ENCODE measurements around the gene PRRG3. TPM values are rescaled to one million over a fixed set of nuclear protein-coding genes. Genes with fewer than 3 reads are reported as not detected.
A peak's percentile ranks its signal among the peaks of the same experiment; 100 is the strongest.
"Not testable (repeated sequence)": the region's sequence is repeated elsewhere in the genome, so short reads cannot be mapped to it uniquely, and the experiment has no call there.

PRRG3 gene
- total and polyA plus RNA-seq, 4 donors: 0.49 to 2.8 TPM; not detected in 2

DNA sequence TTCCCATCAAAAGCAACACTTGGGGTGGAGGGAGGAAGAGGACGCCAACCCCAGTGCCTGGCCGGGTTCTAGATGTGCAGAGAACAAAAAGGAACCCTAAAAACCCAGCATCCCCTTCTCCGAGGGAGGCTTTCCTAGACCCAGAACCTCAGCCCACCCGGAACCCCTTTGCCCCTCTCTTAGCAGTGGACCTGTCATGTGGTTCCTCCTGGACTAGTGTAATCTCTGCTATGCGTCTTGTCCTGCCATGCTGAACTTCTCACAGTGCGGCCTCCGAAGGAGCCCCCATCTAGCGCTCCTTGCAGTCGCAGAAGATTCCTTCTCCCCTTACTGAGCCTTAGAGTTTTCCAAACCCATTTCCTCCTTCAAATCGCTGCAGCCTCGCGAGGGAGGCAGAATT lies 1.1 kb upstream of the PRRG3 start:
- H3K9me3 ChIP-seq (ENCODE audit: control insufficient read depth, low read length): peaks cover 1% of the 10 kb centered on the region
- intact Hi-C loops (cut with DNase I): no loop called here
- DNase-seq: no peak
- no peaks in the 10 kb centered on the region for H3K36me3 ChIP-seq (ENCODE audit: control insufficient read depth in 1 of 2, insufficient read depth in 2 of 2, low read length in 1 of 2)
- no peaks in the 10 kb centered on the region for H3K27me3 ChIP-seq (ENCODE audit: control insufficient read depth in 1 of 2, insufficient read depth in 2 of 2, low read length in 1 of 2)
- ATAC-seq (ENCODE audit: low FRiP score): no peak
- WGBS, 2 donors: 67 to 69% methylated on average over 12 of the region's 12 CpGs
- H3K4me1 ChIP-seq (ENCODE audit: control insufficient read depth in 1 of 2, insufficient read depth in 2 of 2, low read length in 2 of 2): no peaks in the 10 kb centered on the region
- no peak overlapping the region for H3K4me3 ChIP-seq (ENCODE audit: low read length in 2 of 2)
- no peak overlapping the region for H3K27ac ChIP-seq (ENCODE audit: low read depth in 1 of 2, low read length in 2 of 2)

DNA sequence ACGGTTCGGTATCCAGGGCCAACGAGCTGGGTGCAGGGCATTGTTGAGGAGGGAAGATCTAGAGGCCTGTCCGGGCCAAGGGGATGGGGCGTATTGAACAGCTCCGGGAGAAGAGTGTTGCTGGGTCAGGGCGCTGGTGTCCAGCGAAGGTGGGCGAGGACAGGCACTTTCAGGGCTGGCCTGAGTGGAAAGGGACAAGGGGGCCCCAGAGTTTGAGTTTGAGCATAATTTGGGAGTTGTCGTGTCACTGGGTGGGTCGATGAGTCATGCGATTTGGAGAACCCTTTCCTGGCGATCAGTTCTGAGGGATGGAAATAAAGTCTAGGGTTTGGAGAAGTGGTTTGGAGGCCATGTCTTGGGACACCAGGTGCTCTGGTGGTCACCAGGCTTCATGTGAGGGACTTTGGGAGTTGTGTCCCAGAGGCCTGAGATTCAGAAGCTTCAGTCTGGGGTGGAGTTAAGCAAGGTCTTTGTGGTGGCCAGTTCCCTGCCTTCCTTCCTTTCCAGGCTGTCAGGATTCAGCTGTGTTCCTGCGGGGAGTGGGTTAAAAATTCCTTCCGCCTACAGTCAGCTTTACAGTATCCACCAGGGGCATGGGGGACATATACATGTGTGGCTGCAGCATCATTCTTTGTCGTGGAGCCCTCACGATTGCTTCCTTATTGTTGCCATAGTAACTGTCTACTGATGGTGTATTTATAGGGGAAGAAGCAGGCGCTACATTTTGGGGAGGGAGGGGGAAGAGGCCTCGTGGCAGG lies 504 bp downstream of the PRRG3 start:
- H3K4me1 ChIP-seq (ENCODE audit: control insufficient read depth in 1 of 2, insufficient read depth in 2 of 2, low read length in 2 of 2): no peaks in the 10 kb centered on the region
- peaks cover 1% of the 10 kb centered on the region for H3K9me3 ChIP-seq (ENCODE audit: control insufficient read depth, low read length)
- ATAC-seq (ENCODE audit: low FRiP score) (peak; percentile 5), DNase-seq (no peak)
- no peaks in the 10 kb centered on the region for H3K27me3 ChIP-seq (ENCODE audit: control insufficient read depth in 1 of 2, insufficient read depth in 2 of 2, low read length in 1 of 2)
- intact Hi-C loops (cut with DNase I): no loop called here
- H3K36me3 ChIP-seq (ENCODE audit: control insufficient read depth in 1 of 2, insufficient read depth in 2 of 2, low read length in 1 of 2): no peaks in the 10 kb centered on the region
- no peak overlapping the region for H3K4me3 ChIP-seq (ENCODE audit: low read length in 2 of 2)
- 26 to 46% methylated on average over 19 of the region's 19 CpGs for WGBS, 2 donors
- H3K27ac ChIP-seq (ENCODE audit: low read depth in 1 of 2, low read length in 2 of 2): no peak overlapping the region

DNA sequence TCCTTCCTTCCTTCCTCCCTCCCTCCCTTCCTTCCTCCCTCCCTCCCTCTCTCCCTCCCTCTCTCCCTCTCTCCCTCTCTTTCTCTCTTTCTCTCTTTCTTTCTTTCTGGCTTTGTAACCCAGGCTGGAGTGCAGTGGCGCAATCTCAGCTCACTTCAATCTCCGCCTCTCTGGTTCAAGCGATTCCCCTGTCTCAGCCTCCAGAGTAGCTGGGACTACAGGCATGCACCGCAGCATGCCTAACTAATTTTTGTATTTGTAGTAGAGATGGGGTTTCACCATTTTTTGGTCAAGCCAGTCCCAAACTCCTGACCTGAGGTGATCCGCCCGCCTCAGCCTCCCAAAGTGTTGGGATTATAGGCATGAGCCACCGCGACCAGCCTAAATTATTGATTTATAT lies 1.8 kb downstream of the PRRG3 start:
- H3K27me3 ChIP-seq (ENCODE audit: control insufficient read depth in 1 of 2, insufficient read depth in 2 of 2, low read length in 1 of 2); H3K9me3 ChIP-seq (ENCODE audit: control insufficient read depth, low read length); DNase-seq; H3K27ac ChIP-seq (ENCODE audit: low read depth in 1 of 2, low read length in 2 of 2); H3K4me1 ChIP-seq (ENCODE audit: control insufficient read depth in 1 of 2, insufficient read depth in 2 of 2, low read length in 2 of 2); intact Hi-C loops (cut with DNase I); H3K36me3 ChIP-seq (ENCODE audit: control insufficient read depth in 1 of 2, insufficient read depth in 2 of 2, low read length in 1 of 2); ATAC-seq (ENCODE audit: low FRiP score); H3K4me3 ChIP-seq (ENCODE audit: low read length in 2 of 2): not testable (repeated sequence)
- WGBS, 2 donors: 93 to 95% methylated on average over 8 of the region's 8 CpGs

DNA sequence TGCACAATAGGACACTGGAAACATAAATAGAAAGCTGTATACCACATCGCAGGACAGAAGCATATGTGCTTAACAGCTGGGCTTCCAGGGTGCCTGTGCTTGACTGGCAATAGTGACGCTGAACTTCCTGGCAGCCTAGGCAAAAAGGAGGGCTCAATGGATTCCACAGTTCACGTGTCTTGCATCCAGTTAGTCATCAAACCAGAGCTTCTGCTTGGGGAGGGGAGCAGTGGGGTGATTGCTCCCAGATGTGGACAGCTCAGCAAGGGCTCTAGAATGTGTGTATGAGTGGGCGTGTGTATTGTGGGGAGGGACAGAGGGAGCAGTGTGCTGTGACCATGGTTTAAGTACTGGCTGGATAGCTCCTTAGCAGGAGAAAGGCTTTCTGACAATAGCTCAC lies 2.3 kb downstream of the PRRG3 start:
- DNase-seq (no peak), ATAC-seq (ENCODE audit: low FRiP score) (no peak)
- no peak overlapping the region for H3K27ac ChIP-seq (ENCODE audit: low read depth in 1 of 2, low read length in 2 of 2)
- H3K9me3 ChIP-seq (ENCODE audit: control insufficient read depth, low read length): peaks cover 1% of the 10 kb centered on the region
- no peaks in the 10 kb centered on the region for H3K27me3 ChIP-seq (ENCODE audit: control insufficient read depth in 1 of 2, insufficient read depth in 2 of 2, low read length in 1 of 2)
- intact Hi-C loops (cut with DNase I): no loop called here
- H3K4me3 ChIP-seq (ENCODE audit: low read length in 2 of 2): no peak overlapping the region
- WGBS, 2 donors: 59 to 75% methylated on average over 4 of the region's 4 CpGs
- no peaks in the 10 kb centered on the region for H3K36me3 ChIP-seq (ENCODE audit: control insufficient read depth in 1 of 2, insufficient read depth in 2 of 2, low read length in 1 of 2)
- H3K4me1 ChIP-seq (ENCODE audit: control insufficient read depth in 1 of 2, insufficient read depth in 2 of 2, low read length in 2 of 2): no peaks in the 10 kb centered on the region

DNA sequence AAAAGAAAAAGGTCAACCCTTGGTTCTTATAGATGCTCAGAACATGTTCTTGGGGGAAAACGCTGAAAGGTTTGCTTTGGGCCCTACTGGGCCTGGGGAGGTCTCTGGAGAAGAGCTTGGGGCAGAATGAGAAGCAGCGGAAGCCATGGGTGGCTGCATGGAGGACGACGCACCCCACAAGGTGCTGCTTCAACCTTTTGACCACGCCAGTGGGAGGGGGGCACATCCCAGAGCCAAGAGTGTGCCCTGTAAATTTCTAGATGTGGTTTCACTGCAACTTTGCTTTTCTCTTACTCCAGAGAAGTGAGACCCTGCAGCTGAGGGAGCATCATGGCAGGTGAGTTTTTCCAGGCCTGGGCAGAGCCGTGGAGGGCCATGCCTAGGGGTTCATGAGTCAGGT lies 3.2 kb downstream of the PRRG3 start:
- WGBS, 2 donors: 70 to 93% methylated on average over 6 of the region's 6 CpGs
- Histone ChIP-seq H3K27ac (ENCODE audit: low read depth in 1 of 2, low read length in 2 of 2) (no peak overlapping the region), H3K36me3 (ENCODE audit: control insufficient read depth in 1 of 2, insufficient read depth in 2 of 2, low read length in 1 of 2) (no peaks in the 10 kb centered on the region), H3K4me3 (ENCODE audit: low read length in 2 of 2) (no peak overlapping the region), H3K27me3 (ENCODE audit: control insufficient read depth in 1 of 2, insufficient read depth in 2 of 2, low read length in 1 of 2) (no peaks in the 10 kb centered on the region), H3K9me3 (ENCODE audit: control insufficient read depth, low read length) (no peaks in the 10 kb centered on the region), H3K4me1 (ENCODE audit: control insufficient read depth in 1 of 2, insufficient read depth in 2 of 2, low read length in 2 of 2) (no peaks in the 10 kb centered on the region)
- DNase-seq: no peak
- intact Hi-C loops (cut with DNase I): no loop called here
- no peak for ATAC-seq (ENCODE audit: low FRiP score)

DNA sequence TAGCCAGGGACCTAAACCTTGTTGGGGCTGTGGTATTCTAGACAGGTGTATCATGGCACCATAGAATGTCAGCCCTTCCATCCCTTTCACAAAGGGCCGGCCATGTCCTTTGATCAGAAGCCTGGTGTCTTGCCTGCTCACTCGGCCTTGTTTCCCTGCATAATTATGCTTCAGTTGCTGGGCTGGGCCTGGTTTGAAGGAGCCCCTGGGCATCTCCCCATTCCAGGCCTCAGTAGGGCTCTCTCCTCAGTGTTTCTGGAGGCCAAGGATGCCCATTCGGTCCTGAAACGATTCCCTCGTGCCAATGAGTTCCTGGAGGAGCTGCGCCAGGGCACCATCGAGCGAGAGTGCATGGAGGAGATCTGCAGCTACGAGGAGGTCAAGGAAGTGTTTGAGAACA lies 4.5 kb downstream of the PRRG3 start:
- no peak overlapping the region for H3K4me3 ChIP-seq (ENCODE audit: low read length in 2 of 2)
- 85 to 95% methylated on average over 9 of the region's 9 CpGs for WGBS, 2 donors
- H3K27ac ChIP-seq (ENCODE audit: low read depth in 1 of 2, low read length in 2 of 2): no peak overlapping the region
- H3K4me1 ChIP-seq (ENCODE audit: control insufficient read depth in 1 of 2, insufficient read depth in 2 of 2, low read length in 2 of 2): no peaks in the 10 kb centered on the region
- H3K36me3 ChIP-seq (ENCODE audit: control insufficient read depth in 1 of 2, insufficient read depth in 2 of 2, low read length in 1 of 2): no peaks in the 10 kb centered on the region
- ATAC-seq (ENCODE audit: low FRiP score) (no peak), DNase-seq (no peak)
- H3K27me3 ChIP-seq (ENCODE audit: control insufficient read depth in 1 of 2, insufficient read depth in 2 of 2, low read length in 1 of 2): no peaks in the 10 kb centered on the region
- no peaks in the 10 kb centered on the region for H3K9me3 ChIP-seq (ENCODE audit: control insufficient read depth, low read length)
- intact Hi-C loops (cut with DNase I): no loop called here

DNA sequence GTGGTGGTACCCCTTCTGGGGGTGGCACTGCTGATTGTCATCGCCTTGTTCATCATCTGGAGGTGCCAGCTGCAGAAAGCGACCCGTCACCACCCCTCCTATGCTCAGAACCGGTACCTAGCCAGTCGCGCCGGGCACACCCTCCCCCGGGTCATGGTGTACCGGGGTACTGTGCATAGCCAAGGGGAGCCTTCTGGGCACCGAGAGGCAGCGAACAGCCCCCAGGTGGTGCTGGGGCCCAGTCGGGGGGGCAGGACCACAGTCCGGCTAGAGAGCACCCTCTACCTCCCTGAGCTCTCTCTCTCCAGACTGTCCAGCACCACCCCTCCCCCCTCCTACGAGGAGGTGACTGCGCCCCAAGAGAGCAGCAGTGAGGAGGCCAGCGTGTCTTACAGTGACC lies 5.3 kb downstream of the PRRG3 start:
- Histone ChIP-seq H3K9me3 (ENCODE audit: control insufficient read depth, low read length) (no peaks in the 10 kb centered on the region), H3K27ac (ENCODE audit: low read depth in 1 of 2, low read length in 2 of 2) (no peak overlapping the region), H3K36me3 (ENCODE audit: control insufficient read depth in 1 of 2, insufficient read depth in 2 of 2, low read length in 1 of 2) (no peaks in the 10 kb centered on the region), H3K4me1 (ENCODE audit: control insufficient read depth in 1 of 2, insufficient read depth in 2 of 2, low read length in 2 of 2) (no peaks in the 10 kb centered on the region), H3K4me3 (ENCODE audit: low read length in 2 of 2) (no peak overlapping the region), H3K27me3 (ENCODE audit: control insufficient read depth in 1 of 2, insufficient read depth in 2 of 2, low read length in 1 of 2) (no peaks in the 10 kb centered on the region)
- intact Hi-C loops (cut with DNase I): no loop called here
- DNase-seq (no peak), ATAC-seq (ENCODE audit: low FRiP score) (no peak)
- WGBS, 2 donors: 88 to 95% methylated on average over 15 to 16 of the region's 16 CpGs

DNA sequence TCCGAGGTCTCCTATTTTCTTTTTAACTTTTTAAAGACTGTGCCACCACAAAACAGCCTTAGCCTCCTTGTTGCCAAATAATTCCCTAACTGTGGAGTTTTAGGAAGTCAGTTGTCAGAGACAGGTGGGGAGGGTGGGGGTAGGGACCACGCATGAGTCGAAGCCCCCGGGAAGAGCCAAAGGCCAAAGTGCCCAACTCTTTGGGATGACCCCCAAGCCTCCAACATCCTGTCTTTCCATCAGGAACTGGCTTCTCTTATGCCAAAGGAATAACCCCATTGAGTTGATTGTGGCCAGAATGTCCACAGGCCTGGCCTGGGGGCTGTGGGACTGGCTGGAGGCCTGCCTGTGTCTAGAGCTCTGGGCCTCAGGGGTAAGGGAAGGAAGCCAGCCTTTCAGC lies 5.8 kb downstream of the PRRG3 start:
- DNase-seq (no peak), ATAC-seq (ENCODE audit: low FRiP score) (no peak)
- H3K4me3 ChIP-seq (ENCODE audit: low read length in 2 of 2): no peak overlapping the region
- no peaks in the 10 kb centered on the region for H3K9me3 ChIP-seq (ENCODE audit: control insufficient read depth, low read length)
- no peaks in the 10 kb centered on the region for H3K27me3 ChIP-seq (ENCODE audit: control insufficient read depth in 1 of 2, insufficient read depth in 2 of 2, low read length in 1 of 2)
- no peaks in the 10 kb centered on the region for H3K36me3 ChIP-seq (ENCODE audit: control insufficient read depth in 1 of 2, insufficient read depth in 2 of 2, low read length in 1 of 2)
- no peak overlapping the region for H3K27ac ChIP-seq (ENCODE audit: low read depth in 1 of 2, low read length in 2 of 2)
- no peaks in the 10 kb centered on the region for H3K4me1 ChIP-seq (ENCODE audit: control insufficient read depth in 1 of 2, insufficient read depth in 2 of 2, low read length in 2 of 2)
- intact Hi-C loops (cut with DNase I): no loop called here
- WGBS, 2 donors: 96 to 98% methylated on average over 4 of the region's 4 CpGs

DNA sequence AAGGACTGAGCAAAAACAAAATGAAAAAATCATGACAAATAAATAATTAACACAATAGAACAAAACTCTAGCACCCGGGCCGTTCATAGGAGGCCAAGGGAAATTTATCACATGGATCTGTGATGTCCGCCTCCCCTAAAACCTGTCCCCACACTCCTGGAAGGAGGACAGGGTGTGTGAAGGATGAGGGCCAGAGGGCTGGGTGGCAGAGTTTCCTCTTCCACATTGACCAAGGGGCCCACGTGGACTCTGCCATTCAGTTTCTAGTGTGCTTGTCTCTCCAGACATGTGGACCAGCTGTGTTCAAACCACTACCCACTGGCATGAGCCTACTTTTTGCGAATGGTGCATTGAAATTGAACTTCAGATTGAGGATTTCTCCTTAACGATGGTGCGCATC lies 6.3 kb downstream of the PRRG3 start:
- Histone ChIP-seq H3K9me3 (ENCODE audit: control insufficient read depth, low read length) (no peaks in the 10 kb centered on the region), H3K4me1 (ENCODE audit: control insufficient read depth in 1 of 2, insufficient read depth in 2 of 2, low read length in 2 of 2) (no peaks in the 10 kb centered on the region), H3K27ac (ENCODE audit: low read depth in 1 of 2, low read length in 2 of 2) (no peak overlapping the region), H3K36me3 (ENCODE audit: control insufficient read depth in 1 of 2, insufficient read depth in 2 of 2, low read length in 1 of 2) (no peaks in the 10 kb centered on the region), H3K27me3 (ENCODE audit: control insufficient read depth in 1 of 2, insufficient read depth in 2 of 2, low read length in 1 of 2) (no peaks in the 10 kb centered on the region), H3K4me3 (ENCODE audit: low read length in 2 of 2) (no peak overlapping the region)
- ATAC-seq (ENCODE audit: low FRiP score) (no peak), DNase-seq (no peak)
- intact Hi-C loops (cut with DNase I): no loop called here
- WGBS, 2 donors: 80 to 95% methylated on average over 7 of the region's 7 CpGs
